Measurements from ENCODE around the gene GALNT18. TPM values are rescaled to one million over a fixed set of nuclear protein-coding genes. Genes with fewer than 3 reads are reported as not detected.

Gene GALNT18
- total and polyA plus RNA-seq, 7 donors = 4.6 to 32.4 (median 8.3) TPM

DNA sequence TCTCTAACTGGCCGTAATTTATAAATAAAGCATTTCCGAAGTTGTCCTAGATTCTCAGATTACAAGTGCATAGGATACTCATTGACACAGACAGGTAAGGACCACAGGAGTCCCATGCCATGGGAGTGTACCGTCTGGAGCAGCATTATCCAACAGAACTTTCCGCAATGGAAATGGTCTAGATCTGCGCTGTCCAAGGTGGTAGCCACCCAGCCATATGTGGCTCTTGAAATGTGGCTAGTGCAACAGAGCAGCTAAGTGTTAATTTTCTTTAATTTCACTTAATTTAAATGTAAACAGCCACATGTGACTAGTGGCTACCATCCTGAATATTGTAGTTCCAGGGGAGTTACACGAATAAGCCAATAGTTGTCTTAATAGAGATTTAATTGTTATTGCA, 71.3 kb downstream of the GALNT18 start:
- TF ChIP-seq, protein P1, sequence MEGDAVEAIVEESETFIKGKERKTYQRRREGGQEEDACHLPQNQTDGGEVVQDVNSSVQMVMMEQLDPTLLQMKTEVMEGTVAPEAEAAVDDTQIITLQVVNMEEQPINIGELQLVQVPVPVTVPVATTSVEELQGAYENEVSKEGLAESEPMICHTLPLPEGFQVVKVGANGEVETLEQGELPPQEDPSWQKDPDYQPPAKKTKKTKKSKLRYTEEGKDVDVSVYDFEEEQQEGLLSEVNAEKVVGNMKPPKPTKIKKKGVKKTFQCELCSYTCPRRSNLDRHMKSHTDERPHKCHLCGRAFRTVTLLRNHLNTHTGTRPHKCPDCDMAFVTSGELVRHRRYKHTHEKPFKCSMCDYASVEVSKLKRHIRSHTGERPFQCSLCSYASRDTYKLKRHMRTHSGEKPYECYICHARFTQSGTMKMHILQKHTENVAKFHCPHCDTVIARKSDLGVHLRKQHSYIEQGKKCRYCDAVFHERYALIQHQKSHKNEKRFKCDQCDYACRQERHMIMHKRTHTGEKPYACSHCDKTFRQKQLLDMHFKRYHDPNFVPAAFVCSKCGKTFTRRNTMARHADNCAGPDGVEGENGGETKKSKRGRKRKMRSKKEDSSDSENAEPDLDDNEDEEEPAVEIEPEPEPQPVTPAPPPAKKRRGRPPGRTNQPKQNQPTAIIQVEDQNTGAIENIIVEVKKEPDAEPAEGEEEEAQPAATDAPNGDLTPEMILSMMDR (IDR thresholded peaks at IDR 0.05) = no peak
- no peaks in the 10 kb centered on the region for H3K36me3 ChIP-seq (ENCODE audit: insufficient read depth in 1 of 2, low read depth in 1 of 2)
- ATAC-seq (no peak), DNase-seq (no peak)
- intact Hi-C loops (cut with DNase I) = no loop called here
- H3K4me3 ChIP-seq = no peak overlapping the region
- no peaks in the 10 kb centered on the region for H3K9me3 ChIP-seq
- 89 to 94% (median 91%) methylated on average over 6 of the region's 6 CpGs for WGBS, 3 donors
- no peaks in the 10 kb centered on the region for H3K27me3 ChIP-seq (ENCODE audit: insufficient read depth in 3 of 3, low read length in 2 of 3)
- peaks cover 5% of the 10 kb centered on the region for H3K4me1 ChIP-seq
- no peak overlapping the region for H3K27ac ChIP-seq

DNA sequence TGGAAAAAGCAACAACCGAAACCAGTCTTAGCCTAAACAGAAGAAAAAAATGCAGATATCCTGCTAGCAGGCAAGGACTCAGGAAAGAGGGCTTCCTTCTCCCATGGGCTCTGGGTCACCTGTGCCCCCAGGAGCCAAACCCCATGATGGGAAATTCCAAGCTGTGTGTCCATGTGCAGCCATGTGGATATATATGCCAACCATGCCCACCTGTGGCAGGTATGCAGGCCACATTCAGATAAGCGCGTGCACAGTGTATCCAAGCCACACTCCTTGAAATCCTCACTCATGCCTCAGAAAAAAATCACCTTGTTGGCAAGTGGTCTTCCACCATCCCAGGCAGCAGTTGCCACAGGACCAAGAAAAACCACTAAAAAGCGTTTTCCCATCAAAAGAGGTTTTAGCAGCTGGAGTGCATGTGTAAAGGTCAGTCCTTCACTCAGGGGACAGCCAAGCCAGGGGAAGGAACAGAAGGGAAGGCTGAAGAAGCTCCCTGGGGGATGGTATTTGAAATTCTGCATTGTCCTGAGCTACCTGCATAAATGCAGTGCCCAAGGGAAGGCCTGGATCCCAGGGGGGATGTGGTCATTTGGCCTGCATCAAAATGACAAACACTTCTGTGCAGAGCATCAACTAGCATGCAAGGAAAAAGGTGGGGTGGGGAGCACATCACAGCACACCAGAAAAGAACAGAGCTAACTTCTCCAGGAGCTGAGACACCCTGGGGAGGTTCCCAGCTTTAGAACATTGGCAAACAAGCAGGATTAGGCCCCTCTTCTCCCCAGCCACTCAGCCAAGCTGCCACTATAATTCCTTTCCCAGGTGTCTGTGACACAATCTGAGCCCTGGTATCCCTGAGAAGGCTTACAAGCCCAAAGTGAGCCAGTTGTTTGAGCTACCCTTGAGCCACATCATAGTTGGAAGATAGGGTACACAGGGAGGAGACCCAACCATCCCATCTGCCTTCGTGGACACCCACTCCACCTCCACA, 76.2 kb downstream of the GALNT18 start:
- H3K27me3 ChIP-seq (ENCODE audit: insufficient read depth in 3 of 3, low read length in 2 of 3) = no peaks in the 10 kb centered on the region
- intact Hi-C loops (cut with DNase I) = no loop called here
- no peaks in the 10 kb centered on the region for H3K4me1 ChIP-seq
- no peak for ATAC-seq
- no peaks in the 10 kb centered on the region for H3K9me3 ChIP-seq
- WGBS, 3 donors = 80 to 95% (median 85%) methylated on average over 5 of the region's 5 CpGs
- no peak for DNase-seq
- no peak overlapping the region for H3K27ac ChIP-seq
- TF ChIP-seq, protein P1 (IDR thresholded peaks at IDR 0.05) = no peak
- no peaks in the 10 kb centered on the region for H3K36me3 ChIP-seq (ENCODE audit: insufficient read depth in 1 of 2, low read depth in 1 of 2)
- H3K4me3 ChIP-seq = no peak overlapping the region

DNA sequence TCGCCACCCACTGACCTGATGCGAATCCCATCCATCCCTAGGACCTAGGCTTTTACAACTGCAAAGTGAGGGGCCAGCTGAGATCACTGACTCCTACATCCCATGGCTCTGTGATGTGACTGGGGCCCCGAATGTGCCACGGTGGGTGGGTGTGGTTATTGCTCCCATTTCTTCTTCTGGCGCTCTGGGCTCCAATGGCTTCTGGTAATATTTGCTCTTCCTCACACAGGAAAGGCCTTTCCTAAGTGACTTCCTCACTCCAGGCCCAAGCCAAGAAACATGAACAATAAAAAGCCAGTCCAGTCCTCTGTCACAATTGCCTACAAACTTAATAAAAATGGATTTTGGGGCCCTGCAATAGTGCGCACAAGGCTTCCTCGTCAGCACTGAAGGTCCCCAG, 78.1 kb downstream of the GALNT18 start:
- TF ChIP-seq, protein P1 (IDR thresholded peaks at IDR 0.05) = no peak
- intact Hi-C loops (cut with DNase I) = no loop called here

DNA sequence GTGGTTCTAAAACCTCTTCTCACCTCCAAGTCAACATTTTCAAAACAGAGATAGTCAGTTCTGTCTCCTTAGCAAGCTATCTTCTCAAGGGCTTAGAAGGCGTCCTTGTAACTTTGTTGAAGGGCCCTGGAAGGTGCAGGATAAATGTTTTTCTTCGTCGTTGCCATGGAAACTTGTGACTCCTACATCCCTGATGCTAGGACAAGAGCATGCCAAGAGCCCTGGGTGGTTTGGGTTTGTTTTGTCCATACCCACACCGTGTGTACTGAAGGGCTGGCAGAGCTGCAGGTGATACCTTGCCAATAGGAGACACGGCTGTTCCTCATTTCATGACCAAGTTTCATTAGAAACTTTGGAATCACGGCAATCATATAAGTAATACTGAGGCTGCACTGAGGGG, 81.6 kb downstream of the GALNT18 start:
- peaks cover 24% of the 10 kb centered on the region for H3K4me1 ChIP-seq
- no peak overlapping the region for H3K4me3 ChIP-seq
- TF ChIP-seq, protein P1 (IDR thresholded peaks at IDR 0.05) = no peak
- H3K27ac ChIP-seq = no peak overlapping the region
- no peaks in the 10 kb centered on the region for H3K27me3 ChIP-seq (ENCODE audit: insufficient read depth in 3 of 3, low read length in 2 of 3)
- no peaks in the 10 kb centered on the region for H3K9me3 ChIP-seq
- 78 to 95% (median 82%) methylated on average over 6 of the region's 6 CpGs for WGBS, 3 donors
- no peak for DNase-seq
- ATAC-seq = no peak
- intact Hi-C loops (cut with DNase I) = no loop called here
- H3K36me3 ChIP-seq (ENCODE audit: insufficient read depth in 1 of 2, low read depth in 1 of 2) = no peaks in the 10 kb centered on the region

More for the DNA sequence above, 78.1 kb downstream of the GALNT18 start:
- Histone ChIP-seq H3K27me3 (ENCODE audit: insufficient read depth in 3 of 3, low read length in 2 of 3) (no peaks in the 10 kb centered on the region), H3K36me3 (ENCODE audit: insufficient read depth in 1 of 2, low read depth in 1 of 2) (no peaks in the 10 kb centered on the region), H3K27ac (no peak overlapping the region), H3K4me3 (no peak overlapping the region), H3K9me3 (no peaks in the 10 kb centered on the region), H3K4me1 (peaks cover 8% of the 10 kb centered on the region)
- DNase-seq = no peak
- WGBS, 3 donors = 84 to 85% (median 84%) methylated on average over 7 of the region's 7 CpGs
- ATAC-seq = peak in 1 of 4 donors; percentile 41
